Lower lobe of right lung (tissue), 2 donors: ENCODE data around the gene VSNL1. TPM values are rescaled to one million over a fixed set of nuclear protein-coding genes. Genes with fewer than 3 reads are reported as not detected.

Source experiments
- ATAC-seq, 2 donors: fragments of 200-7000 bp; cut with Tn5 transposase; one replicate each; pipeline ENCODE4 v1.9.1; 2020 to 2022; ENCODE audit warnings: mild to moderate bottlenecking in 2 of 2, moderate library complexity in 2 of 2
- DNase-seq: peaks from one replicate; pipeline ENCODE4 v3.0.0-alpha.2; 2020
- H3K27ac ChIP-seq: fragments of 200-600 bp; one replicate; pipeline ENCODE4 v1.8.0; 2022
- H3K27me3 ChIP-seq: fragments of 200-600 bp; one replicate; pipeline ENCODE4 v1.8.0; 2022; ENCODE audit warnings: low read depth
- H3K36me3 ChIP-seq: fragments of 200-600 bp; one replicate; pipeline ENCODE4 v1.8.0; 2022; ENCODE audit warnings: mild to moderate bottlenecking
- H3K4me1 ChIP-seq: fragments of 200-600 bp; one replicate; pipeline ENCODE4 v1.8.0; 2022
- H3K4me3 ChIP-seq: fragments of 200-600 bp; one replicate; pipeline ENCODE4 v1.8.0; 2022; ENCODE audit warnings: mild to moderate bottlenecking
- H3K9me3 ChIP-seq: fragments of 200-600 bp; one replicate; pipeline ENCODE4 v1.8.0; 2022
- CTCF ChIP-seq: fragments of 200-600 bp; IDR thresholded peaks from one replicate; pipeline ENCODE4 v1.8.0; 2022; ENCODE audit warnings: antibody characterized with exemption, mild to moderate bottlenecking
- intact Hi-C: fragments of 100-400 bp; cut with DNase I; formaldehyde crosslinking; loops from one replicate; pipeline ENCODE4 v1.11.0; 2022
- total RNA-seq: library from RNA; stranded (reverse); fragmentation: NEBNext Ultra II Directional; extraction: Animal tissue kit (Norgen Biotek cat#: 25700); gene quantifications from one replicate; pipeline ENCODE4 v1.2.1, GENCODE V29; 2021
- donor health status: DM: no; HTN: yes; CAD: no; lungs with severe emphysema.

Gene VSNL1
- total RNA-seq, 1 donor from 2014 or later, result 1.6 TPM

GRCh38 chr2:17644997-17645720, 104.7 kb downstream of the VSNL1 start:
- DNase-seq, result no peak
- H3K4me1 ChIP-seq, result peaks cover 39% of the 10 kb centered on the region
- intact Hi-C loops, result no loop called here
- no peaks in the 10 kb centered on the region for H3K9me3 ChIP-seq
- no peaks in the 10 kb centered on the region for H3K36me3 ChIP-seq
- no peak overlapping the region for H3K27ac ChIP-seq
- no peak overlapping the region for H3K4me3 ChIP-seq
- no peaks in the 10 kb centered on the region for H3K27me3 ChIP-seq
- no peak for ATAC-seq
- no peak for TF ChIP-seq CTCF

- peak; percentile 79 to 83 for ATAC-seq
- Histone ChIP-seq H3K4me3 (no peak overlapping the region), H3K4me1 (peaks cover 39% of the 10 kb centered on the region), H3K9me3 (no peaks in the 10 kb centered on the region), H3K27ac (no peak overlapping the region), H3K36me3 (no peaks in the 10 kb centered on the region), H3K27me3 (no peaks in the 10 kb centered on the region)
- peak; percentile 77 for TF ChIP-seq CTCF
- intact Hi-C loops, result no loop called here
- no peak for DNase-seq
Measured at GRCh38 chr2:17646081-17646554, 105.6 kb downstream of the VSNL1 start.

- no peak for ATAC-seq
- Histone ChIP-seq H3K4me3 (no peak overlapping the region), H3K4me1 (peaks cover 39% of the 10 kb centered on the region), H3K9me3 (no peaks in the 10 kb centered on the region), H3K27me3 (no peaks in the 10 kb centered on the region), H3K27ac (no peak overlapping the region), H3K36me3 (no peaks in the 10 kb centered on the region)
- intact Hi-C loops, result no loop called here
- no peak for DNase-seq
- TF ChIP-seq CTCF, result no peak
Measured at GRCh38 chr2:17646838-17647701, 106.6 kb downstream of the VSNL1 start.

- Histone ChIP-seq H3K27ac (no peak overlapping the region), H3K9me3 (no peaks in the 10 kb centered on the region), H3K36me3 (no peaks in the 10 kb centered on the region), H3K4me1 (peaks cover 28% of the 10 kb centered on the region), H3K4me3 (no peak overlapping the region), H3K27me3 (no peaks in the 10 kb centered on the region)
- intact Hi-C loops, result no loop called here
- no peak for TF ChIP-seq CTCF
- no peak for ATAC-seq
- no peak for DNase-seq
Measured at GRCh38 chr2:17648581-17648980, 108.1 kb downstream of the VSNL1 start.

GRCh38 chr2:17649026-17649425, 108.5 kb downstream of the VSNL1 start:
- Histone ChIP-seq H3K27ac (no peak overlapping the region), H3K27me3 (no peaks in the 10 kb centered on the region), H3K36me3 (no peaks in the 10 kb centered on the region), H3K4me1 (peaks cover 24% of the 10 kb centered on the region), H3K4me3 (no peak overlapping the region), H3K9me3 (no peaks in the 10 kb centered on the region)
- ATAC-seq, result no peak
- intact Hi-C loops, result no loop called here
- no peak for TF ChIP-seq CTCF
- DNase-seq, result no peak
